SK-N-SH treated with all-trans-retinoic acid at 6 μM for 48 hours (cell line): ENCODE measurements around the gene C3orf22.

Experiments
- ATAC-seq: fragments of 200-7000 bp; cut with Tn5 transposase; 3 replicates; pipeline ENCODE4 v1.9.1; 2020; ENCODE audit warnings: mild to moderate bottlenecking, moderate library complexity
- ARNTL ChIP-seq: fragments of 450-650 bp; formaldehyde crosslinking; IDR thresholded peaks from 2 replicates; pipeline ENCODE4 v1.5.0; 2020; ENCODE audit warnings: low read depth, mild to moderate bottlenecking, moderate library complexity, borderline replicate concordance
- BACH2 ChIP-seq: fragments of 250-450 bp; sonication (Bioruptor Pico); IDR thresholded peaks from 2 replicates; pipeline ENCODE4 v1.9.0; 2021; ENCODE audit warnings: mild to moderate bottlenecking, borderline replicate concordance
- CREB5 ChIP-seq: fragments of 250-450 bp; sonication (Bioruptor Pico); IDR thresholded peaks from 2 replicates; pipeline ENCODE4 v1.5.1; 2020; ENCODE audit warnings: low read depth, mild to moderate bottlenecking, moderate library complexity
- CSDC2 ChIP-seq: fragments of 250-450 bp; sonication (Bioruptor Pico); IDR thresholded peaks from 2 replicates; pipeline ENCODE4 v1.5.0; 2020; ENCODE audit warnings: mild to moderate bottlenecking, moderate library complexity
- CSRNP3 ChIP-seq: fragments of 250-450 bp; sonication (Bioruptor Pico); IDR thresholded peaks from 2 replicates; pipeline ENCODE4 v1.5.1; 2021; ENCODE audit warnings: mild to moderate bottlenecking, moderate library complexity
- ESRRG ChIP-seq: fragments of 250-450 bp; sonication (Bioruptor Pico); IDR thresholded peaks from 2 replicates; pipeline ENCODE4 v1.6.1; 2021; ENCODE audit warnings: mild to moderate bottlenecking
- GLIS3 ChIP-seq: fragments of 250-450 bp; sonication (Bioruptor Pico); IDR thresholded peaks from 2 replicates; pipeline ENCODE4 v1.5.0; 2020; ENCODE audit warnings: mild to moderate bottlenecking, moderate library complexity
- ISL1 ChIP-seq: fragments of 250-450 bp; sonication (Bioruptor Pico); IDR thresholded peaks from 2 replicates; pipeline ENCODE4 v2.1.2; 2022; ENCODE audit warnings: mild to moderate bottlenecking, moderate library complexity
- OSR1 ChIP-seq: fragments of 250-450 bp; sonication (Bioruptor Pico); IDR thresholded peaks from 2 replicates; pipeline ENCODE4 v1.8.0; 2022; ENCODE audit warnings: moderate library complexity, mild to moderate bottlenecking, inconsistent platforms
- PATZ1 ChIP-seq: fragments of 250-450 bp; sonication (Bioruptor Pico); IDR thresholded peaks from 2 replicates; pipeline ENCODE4 v1.8.0; 2020; ENCODE audit warnings: mild to moderate bottlenecking, moderate library complexity, borderline replicate concordance
- PPARA ChIP-seq: fragments of 250-450 bp; sonication (Bioruptor Pico); IDR thresholded peaks from 2 replicates; pipeline ENCODE4 v1.5.0; 2020; ENCODE audit warnings: mild to moderate bottlenecking, borderline replicate concordance
- RARB ChIP-seq: fragments of 250-450 bp; sonication (Bioruptor Pico); IDR thresholded peaks from 2 replicates; pipeline ENCODE4 v1.8.0; 2021; ENCODE audit warnings: mild to moderate bottlenecking, moderate library complexity
- SNAI2 ChIP-seq: fragments of 250-450 bp; sonication (Bioruptor Pico); IDR thresholded peaks from 2 replicates; pipeline ENCODE4 v1.5.0; 2020; ENCODE audit warnings: mild to moderate bottlenecking, moderate library complexity
- TCF4 ChIP-seq: fragments of 250-450 bp; sonication (Bioruptor Pico); IDR thresholded peaks from 2 replicates; pipeline ENCODE4 v1.8.0; 2021; ENCODE audit warnings: mild to moderate bottlenecking, moderate library complexity, borderline replicate concordance
- TSHZ2 ChIP-seq: fragments of 250-450 bp; sonication (Bioruptor Pico); IDR thresholded peaks from 2 replicates; pipeline ENCODE4 v1.5.0; 2020; ENCODE audit warnings: mild to moderate bottlenecking, moderate library complexity
- ZC3H10 ChIP-seq: fragments of 250-450 bp; sonication (Bioruptor Pico); IDR thresholded peaks from 2 replicates; pipeline ENCODE4 v1.5.1; 2021; ENCODE audit warnings: mild to moderate bottlenecking, moderate library complexity
- ZFP30 ChIP-seq: fragments of 450-650 bp; formaldehyde crosslinking; IDR thresholded peaks from 2 replicates; pipeline ENCODE4 v1.5.0; 2022; ENCODE audit warnings: mild to moderate bottlenecking, moderate library complexity
- ZNF565 ChIP-seq: fragments of 450-650 bp; formaldehyde crosslinking; conservative IDR thresholded peaks from 2 replicates; pipeline ENCODE4 v1.5.0; 2020; ENCODE audit warnings: low read depth, mild to moderate bottlenecking, moderate library complexity
- ZNF70 ChIP-seq: fragments of 450-650 bp; formaldehyde crosslinking; IDR thresholded peaks from 2 replicates; pipeline ENCODE4 v1.5.0; 2020; ENCODE audit warnings: mild to moderate bottlenecking, moderate library complexity
- ZNF8 ChIP-seq: fragments of 450-650 bp; formaldehyde crosslinking; IDR thresholded peaks from 2 replicates; pipeline ENCODE4 v1.5.0; 2020; ENCODE audit warnings: mild to moderate bottlenecking, moderate library complexity

C3orf22 gene

GRCh38 chr3:126502656-126503055, 56.1 kb downstream of the C3orf22 start:
- TF ChIP-seq PPARA (no peak), GLIS3 (CRISPR knock-in tag) (no peak), CSDC2 (CRISPR knock-in tag) (no peak), ZFP30 (no peak), ISL1 (CRISPR knock-in tag) (no peak), TSHZ2 (CRISPR knock-in tag) (no peak), ZC3H10 (no peak), ZNF565 (CRISPR knock-in tag) (no peak), OSR1 (CRISPR knock-in tag) (no peak), ESRRG (CRISPR knock-in tag) (no peak), ARNTL (CRISPR knock-in tag) (no peak), BACH2 (no peak), ZNF8 (CRISPR knock-in tag) (no peak), SNAI2 (no peak), PATZ1 (CRISPR knock-in tag) (no peak), CREB5 (CRISPR knock-in tag) (no peak)
- ATAC-seq, result no peak

GRCh38 chr3:126501736-126502135, 57.0 kb downstream of the C3orf22 start:
- no peak for ATAC-seq
- no peak for TF ChIP-seq ESRRG (CRISPR knock-in tag)

- no peak for TF ChIP-seq OSR1 (CRISPR knock-in tag)
- TF ChIP-seq ZNF70 (CRISPR knock-in tag), result no peak
- no peak for TF ChIP-seq ZNF565 (CRISPR knock-in tag)
- TF ChIP-seq PATZ1 (CRISPR knock-in tag), result no peak
- TF ChIP-seq ZFP30, result no peak
- no peak for TF ChIP-seq CSRNP3 (CRISPR knock-in tag)
- TF ChIP-seq ZC3H10, result no peak
- no peak for TF ChIP-seq ISL1 (CRISPR knock-in tag)
- TF ChIP-seq CREB5 (CRISPR knock-in tag), result no peak
- no peak for TF ChIP-seq ESRRG (CRISPR knock-in tag)
- TF ChIP-seq RARB (CRISPR knock-in tag), result no peak
- TF ChIP-seq ZNF8 (CRISPR knock-in tag), result no peak
- no peak for TF ChIP-seq TCF4
- no peak for ATAC-seq
Measured at GRCh38 chr3:126501054-126501453, 57.7 kb downstream of the C3orf22 start.
